K562 (cell line): Measurements from ENCODE around the gene KRTAP2-4. TPM values are rescaled to one million over a fixed set of nuclear protein-coding genes. Genes with fewer than 3 reads are reported as not detected.

Experiments
- ATAC-seq: fragments of 200-7000 bp; cut with Tn5 transposase; 3 replicates; pipeline ENCODE4 v1.9.1; 2020; ENCODE audit warnings: moderate library complexity
- BruUV-seq: library from RNA; stranded (reverse); fragments of 400-500 nt; replicated peaks from 2 replicates; lab custom pipeline; 2021; lab: Mats Ljungman, UMichigan
- CTCF ChIA-PET: fragments of 300-600 bp; formaldehyde crosslinking; extraction: SDS; loops from one replicate; lab custom pipeline; 2021; ENCODE audit warnings: low intra/inter-chr PET ratio; lab: Yijun Ruan, JAX
- POLR2A ChIA-PET: fragments of 300-600, 350-650 bp; sonication (Branson Sonifier 250); formaldehyde crosslinking; extraction: SDS; loops from one replicate; lab custom pipeline; 2021; ENCODE audit warnings: antibody characterized with exemption, inconsistent platforms; lab: Yijun Ruan, JAX
- DNase-seq, 4 experiments: peaks; one replicate each; pipeline versions ENCODE4 v3.0.0 to v3.0.0-alpha.2; 2011 to 2018; ENCODE audit warnings: low spot score in 3 of 4, mixed read lengths in 3 of 4; ENCODE audit errors: extremely low read depth in 1 of 4
- FAIRE-seq: peaks from 2 replicates; lab custom pipeline; 2011; peaks lifted over from hg19 to GRCh38; lab: Jason Lieb, UNC
- H2AFZ ChIP-seq: 2 replicates; pipeline ENCODE4 v1.6.0; 2011; ENCODE audit warnings: low read depth, low read length, control low read depth, inconsistent platforms
- H3K27ac ChIP-seq: fragments of 200-600 bp; 3 replicates; pipeline ENCODE4 v1.8.0; 2011; ENCODE audit warnings: low read depth, mild to moderate bottlenecking, control low read depth, inconsistent platforms, low read length, moderate library complexity, mixed read lengths; ENCODE audit errors: extremely low read depth
- H3K27me3 ChIP-seq, 2 experiments: fragments of 300-600 bp in 1 of 2; 2 replicates in 1 of 2; 3 replicates in 1 of 2; pipeline versions ENCODE4 v1.6.0 to v1.8.0; 2011; ENCODE audit warnings: inconsistent platforms in 2 of 2, low read length in 2 of 2, mild to moderate bottlenecking in 1 of 2, mixed read lengths in 1 of 2, moderate library complexity in 1 of 2; ENCODE audit not compliant: control insufficient read depth in 2 of 2, insufficient read depth in 2 of 2
- H3K36me3 ChIP-seq: fragments of 300-600 bp; 3 replicates; pipeline ENCODE4 v1.8.0; 2011; ENCODE audit warnings: mild to moderate bottlenecking, low read length, inconsistent platforms; ENCODE audit not compliant: control insufficient read depth, insufficient read depth
- H3K4me1 ChIP-seq, 2 experiments: fragments of 200-600 bp in 1 of 2; replicated peaks in 1 of 2; 2 replicates in 1 of 2; 3 replicates in 1 of 2; pipeline versions ENCODE4 v1.5.1 to v1.8.0; 2011; ENCODE audit warnings: inconsistent platforms in 2 of 2, low read length in 2 of 2, mild to moderate bottlenecking in 1 of 2, mixed read lengths in 1 of 2, moderate library complexity in 1 of 2; ENCODE audit not compliant: control insufficient read depth in 2 of 2, insufficient read depth in 2 of 2
- H3K4me2 ChIP-seq: 2 replicates; pipeline ENCODE4 v1.6.1; 2011; ENCODE audit warnings: low read length, control low read depth, inconsistent platforms, mixed read lengths; ENCODE audit not compliant: insufficient read depth
- H3K4me3 ChIP-seq: fragments of 200-600 bp; sonication (generic), shearing (Covaris generic); 2 replicates; pipeline ENCODE4 v1.5.1; 2016; ENCODE audit warnings: control low read depth, inconsistent platforms
- H3K79me2 ChIP-seq: fragments of 200-600 bp; 3 replicates; pipeline ENCODE4 v1.8.0; 2011; ENCODE audit warnings: low read length, inconsistent platforms; ENCODE audit not compliant: control insufficient read depth, insufficient read depth
- H3K9ac ChIP-seq, 2 experiments: 2 replicates each; pipeline versions ENCODE4 v1.6.0 to v1.6.1; 2011; ENCODE audit warnings: low read depth in 2 of 2, low read length in 2 of 2, control low read depth in 1 of 2, inconsistent platforms in 1 of 2, mild to moderate bottlenecking in 1 of 2, mixed read lengths in 1 of 2; ENCODE audit not compliant: insufficient read depth in 1 of 2
- H3K9me1 ChIP-seq: one replicate; pipeline ENCODE4 v1.6.0; 2011; ENCODE audit warnings: inconsistent platforms, mild to moderate bottlenecking, low read length, moderate library complexity; ENCODE audit not compliant: control insufficient read depth, insufficient read depth
- H3K9me3 ChIP-seq: replicated peaks from 2 replicates; pipeline ENCODE4 v1.5.1; 2011; ENCODE audit warnings: low read depth, low read length, inconsistent platforms; ENCODE audit not compliant: control insufficient read depth, insufficient read depth
- H4K20me1 ChIP-seq: replicated peaks from 2 replicates; pipeline ENCODE4 v1.6.1; 2011; ENCODE audit warnings: low read length, inconsistent platforms, mixed read lengths; ENCODE audit not compliant: control insufficient read depth, insufficient read depth
- EP400 ChIP-seq: fragments of 450-650 bp; IDR thresholded peaks from 2 replicates; pipeline ENCODE4 v1.6.1; 2017; ENCODE audit warnings: antibody characterized with exemption, mild to moderate bottlenecking, moderate library complexity
- FOSL1 ChIP-seq: fragments of 200-800 bp; sonication (Bioruptor generic); conservative IDR thresholded peaks from 2 replicates; pipeline ENCODE4 v1.6.1; 2016; ENCODE audit warnings: missing genetic modification characterization, missing compliant biosample characterization
- FOXM1 ChIP-seq, 2 experiments: fragments of 450-650 bp in 1 of 2; sonication (generic) in 1 of 2; formaldehyde crosslinking in 1 of 2; IDR thresholded peaks; 2 replicates each; pipeline versions ENCODE4 v1.6.1 to v1.9.0; 2017 to 2022; ENCODE audit warnings: low read depth in 2 of 2, mild to moderate bottlenecking in 2 of 2, missing genetic modification reagents in 1 of 2, moderate library complexity in 1 of 2
- GTF2F1 ChIP-seq: IDR thresholded peaks from 2 replicates; pipeline ENCODE4 v1.6.1; 2011; ENCODE audit warnings: low read depth, low read length, improper control_type of control experiment
- HDAC6 ChIP-seq: IDR thresholded peaks from 2 replicates; pipeline ENCODE4 v1.6.1; 2012; ENCODE audit warnings: low read depth, mild to moderate bottlenecking, control low read depth, inconsistent platforms, low read length, moderate library complexity
- PHF8 ChIP-seq: fragments of 200-600 bp; sonication (generic); IDR thresholded peaks from 2 replicates; pipeline ENCODE4 v1.6.1; 2012; ENCODE audit warnings: mixed run types, mild to moderate bottlenecking, inconsistent platforms, low read length, moderate library complexity, borderline replicate concordance
- RBBP5 ChIP-seq: fragments of 200-600 bp; sonication (generic); IDR thresholded peaks from 2 replicates; pipeline ENCODE4 v1.6.1; 2012; ENCODE audit warnings: borderline replicate concordance, mild to moderate bottlenecking, low read length, control low read depth, inconsistent platforms; ENCODE audit not compliant: insufficient read depth, poor library complexity, severe bottlenecking
- ZNF263 ChIP-seq: sonication (generic); formaldehyde crosslinking; IDR thresholded peaks from 2 replicates; pipeline ENCODE4 v1.8.0; 2022; ENCODE audit warnings: mild to moderate bottlenecking, missing genetic modification reagents, borderline replicate concordance
- ZNF766 ChIP-seq: fragments of 200-800 bp; sonication (Bioruptor generic); conservative IDR thresholded peaks from 2 replicates; pipeline ENCODE4 v1.6.1; 2016; ENCODE audit warnings: missing genetic modification characterization, missing compliant biosample characterization
- WGBS: fragments of 100-300 bp; shearing (Covaris generic); methylation state at CpG from one replicate; pipeline ENCODE4 v1.1.6; 2016; ENCODE audit warnings: low coverage, mixed read lengths; ENCODE audit not compliant: insufficient coverage; ENCODE audit errors: missing lambda C conversion rate; 5-methylcytosine and 5-hydroxymethylcytosine counted together
- in situ Hi-C: fragments of 300-500 bp; cut with MboI; formaldehyde crosslinking; loops from 4 replicates; pipeline ENCODE4 v1.15.0; 2018; ENCODE audit warnings: inconsistent platforms, mixed read lengths
- intact Hi-C: fragments of 100-400 bp; cut with micrococcal nuclease; formaldehyde crosslinking; loops from 2 replicates; pipeline ENCODE4 v1.14.2; 2022
- polyA plus RNA-seq, 8 experiments: library from polyadenylated mRNA; depleted of rRNA in 4 of 8; stranded (reverse) in 5 of 8; unstranded in 3 of 8; fragments of >200 nt; fragmentation: Nextera tagmentation in 2 of 8; fragmentation: Illumina TruSeq in 1 of 8; extraction: Ambion mirVana in 2 of 8; extraction: Trizol in 1 of 8; gene quantifications; 2 replicates each; pipeline versions ENCODE4 v1.2.1 to v1.2.3, GENCODE V29; 2011 to 2014; ENCODE audit warnings: inconsistent platforms in 1 of 8, missing spikeins in 1 of 8
- total RNA-seq, 7 experiments: library from RNA; depleted of rRNA in 6 of 7; stranded (reverse); fragments of >200 nt in 6 of 7; fragmentation: Illumina TruSeq in 2 of 7; extraction: Trizol in 2 of 7; gene quantifications; 2 replicates each; pipeline versions ENCODE4 v1.2.1 to v1.2.3, GENCODE V29; 2011 to 2021; ENCODE audit warnings: low replicate concordance in 1 of 7
- TF ChIP-seq, protein P1 (sequence below), 2 experiments: fragments of 250-450 bp in 1 of 2; fragments of 450-650 bp in 1 of 2; sonication (Bioruptor Pico) in 1 of 2; IDR thresholded peaks; 2 replicates each; pipeline versions ENCODE4 v1.6.1 to v1.8.0; 2016 to 2021; ENCODE audit warnings: mild to moderate bottlenecking in 2 of 2, moderate library complexity in 2 of 2, missing compliant biosample characterization in 1 of 2, missing genetic modification characterization in 1 of 2
- TF ChIP-seq, protein P2 (sequence below), 2 experiments: fragments of 150-350 bp in 1 of 2; IDR thresholded peaks; 2 replicates each; pipeline ENCODE4 v1.6.1; 2012 to 2016; ENCODE audit warnings: low read depth in 2 of 2, low read length in 2 of 2, mild to moderate bottlenecking in 1 of 2, moderate library complexity in 1 of 2
- TF ChIP-seq, protein P3 (sequence below): fragments of 250-450 bp; sonication (Bioruptor Pico); IDR thresholded peaks from 2 replicates; pipeline ENCODE4 v1.8.0; 2022; ENCODE audit warnings: moderate library complexity, mild to moderate bottlenecking, inconsistent platforms

Gene KRTAP2-4
- total and polyA plus RNA-seq, 9 of the 15 experiments (the other 6 are each of a cell fraction or from before 2014, with no cell fraction given): not detected

DNA sequence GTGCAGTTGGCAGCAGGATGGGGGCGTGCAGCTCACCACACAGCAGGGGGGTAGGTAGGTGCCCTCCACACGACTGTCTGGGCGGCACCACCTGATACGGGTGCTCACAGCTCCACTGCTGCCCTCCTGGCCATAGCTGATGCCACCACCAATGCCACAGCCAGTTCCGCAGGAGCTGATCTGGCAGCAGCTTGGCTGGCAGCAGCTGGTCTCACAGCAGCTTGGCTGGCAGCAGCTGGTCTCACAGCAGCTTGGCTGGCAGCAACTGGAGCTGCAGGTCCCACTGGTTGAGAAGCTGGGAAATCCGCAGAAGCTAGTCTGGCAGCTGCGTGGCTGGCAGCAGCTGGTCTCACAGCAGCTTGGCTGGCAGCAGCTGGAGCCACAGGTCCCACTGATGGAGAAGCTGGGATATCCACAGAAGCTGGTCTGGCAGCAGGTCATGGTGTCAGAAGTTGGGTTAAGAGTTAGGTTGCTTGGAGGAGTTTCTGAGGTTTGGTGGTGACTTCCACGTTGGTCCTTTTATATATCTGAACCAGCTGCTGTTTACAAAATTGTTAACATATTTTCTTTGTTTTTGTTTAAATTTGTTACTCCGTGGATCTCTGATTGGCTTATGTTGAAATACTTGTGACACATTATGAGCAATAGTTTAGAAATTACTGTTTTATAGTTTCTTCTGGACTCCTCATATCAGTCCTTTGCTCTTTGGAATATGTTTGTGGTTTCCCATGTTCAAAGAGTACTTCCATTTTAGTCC lies 38.8 kb downstream of the KRTAP2-4 start, which contains the start of gene KRTAP1-5:
TSS of gene KRTAP1-5 (minus strand) at position 494 of the 757 bp plus-strand sequence. CDS start at position 441, 53 bp downstream.
- BruUV-seq: no TSS peak
- H3K79me2 ChIP-seq: no peaks in the 10 kb centered on the region
- H3K9me3 ChIP-seq: no peaks in the 10 kb centered on the region
- intact Hi-C loops (no loop called here), in situ Hi-C loops (no loop called here)
- peaks cover 0 to 15% of the 10 kb centered on the region in 2 experiments; a peak in 2 of 5 replicates for H3K27me3 ChIP-seq
- no peak within 1 kb of the TSS for H3K4me3 ChIP-seq
- H3K4me2 ChIP-seq: no peak within 1 kb of the TSS
- POLR2A ChIA-PET: no interaction called here
- WGBS: 0% methylated on average over 8 of the region's 9 CpGs
- CTCF ChIA-PET: no interaction called here
- H4K20me1 ChIP-seq: no peaks in the 10 kb centered on the region
- H3K27ac ChIP-seq: no peak within 1 kb of the TSS
- ATAC-seq (no peak), FAIRE-seq (no peak), DNase-seq (no peak)
- H3K36me3 ChIP-seq: no peaks in the 10 kb centered on the region
- TF ChIP-seq FOXM1 (IDR thresholded peaks at IDR 0.05; ENCODE audit: low read depth): no peak
- no peak for TF ChIP-seq FOXM1 (CRISPR knock-in tag; IDR thresholded peaks at IDR 0.05; ENCODE audit: low read depth)
- no peak for TF ChIP-seq RBBP5
- TF ChIP-seq ZNF263 (CRISPR knock-in tag): no peak
- TF ChIP-seq PHF8: no peak
- TF ChIP-seq, protein P1, sequence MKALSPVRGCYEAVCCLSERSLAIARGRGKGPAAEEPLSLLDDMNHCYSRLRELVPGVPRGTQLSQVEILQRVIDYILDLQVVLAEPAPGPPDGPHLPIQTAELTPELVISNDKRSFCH (CRISPR knock-in tag; IDR thresholded peaks at IDR 0.05): no peak
- TF ChIP-seq, protein P1 (tag; IDR thresholded peaks at IDR 0.05): no peak
- TF ChIP-seq, protein P2, sequence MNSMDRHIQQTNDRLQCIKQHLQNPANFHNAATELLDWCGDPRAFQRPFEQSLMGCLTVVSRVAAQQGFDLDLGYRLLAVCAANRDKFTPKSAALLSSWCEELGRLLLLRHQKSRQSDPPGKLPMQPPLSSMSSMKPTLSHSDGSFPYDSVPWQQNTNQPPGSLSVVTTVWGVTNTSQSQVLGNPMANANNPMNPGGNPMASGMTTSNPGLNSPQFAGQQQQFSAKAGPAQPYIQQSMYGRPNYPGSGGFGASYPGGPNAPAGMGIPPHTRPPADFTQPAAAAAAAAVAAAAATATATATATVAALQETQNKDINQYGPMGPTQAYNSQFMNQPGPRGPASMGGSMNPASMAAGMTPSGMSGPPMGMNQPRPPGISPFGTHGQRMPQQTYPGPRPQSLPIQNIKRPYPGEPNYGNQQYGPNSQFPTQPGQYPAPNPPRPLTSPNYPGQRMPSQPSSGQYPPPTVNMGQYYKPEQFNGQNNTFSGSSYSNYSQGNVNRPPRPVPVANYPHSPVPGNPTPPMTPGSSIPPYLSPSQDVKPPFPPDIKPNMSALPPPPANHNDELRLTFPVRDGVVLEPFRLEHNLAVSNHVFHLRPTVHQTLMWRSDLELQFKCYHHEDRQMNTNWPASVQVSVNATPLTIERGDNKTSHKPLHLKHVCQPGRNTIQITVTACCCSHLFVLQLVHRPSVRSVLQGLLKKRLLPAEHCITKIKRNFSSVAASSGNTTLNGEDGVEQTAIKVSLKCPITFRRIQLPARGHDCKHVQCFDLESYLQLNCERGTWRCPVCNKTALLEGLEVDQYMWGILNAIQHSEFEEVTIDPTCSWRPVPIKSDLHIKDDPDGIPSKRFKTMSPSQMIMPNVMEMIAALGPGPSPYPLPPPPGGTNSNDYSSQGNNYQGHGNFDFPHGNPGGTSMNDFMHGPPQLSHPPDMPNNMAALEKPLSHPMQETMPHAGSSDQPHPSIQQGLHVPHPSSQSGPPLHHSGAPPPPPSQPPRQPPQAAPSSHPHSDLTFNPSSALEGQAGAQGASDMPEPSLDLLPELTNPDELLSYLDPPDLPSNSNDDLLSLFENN (IDR thresholded peaks at IDR 0.05; ENCODE audit: low read depth in 2 of 2, low read length in 2 of 2): no peak
- no peak for TF ChIP-seq EP400
- TF ChIP-seq, protein P3, sequence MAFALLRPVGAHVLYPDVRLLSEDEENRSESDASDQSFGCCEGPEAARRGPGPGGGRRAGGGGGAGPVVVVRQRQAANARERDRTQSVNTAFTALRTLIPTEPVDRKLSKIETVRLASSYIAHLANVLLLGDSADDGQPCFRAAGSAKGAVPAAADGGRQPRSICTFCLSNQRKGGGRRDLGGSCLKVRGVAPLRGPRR (CRISPR knock-in tag): no peak
- TF ChIP-seq GTF2F1: no peak
- no peak for TF ChIP-seq HDAC6
- TF ChIP-seq FOSL1 (tag): no peak
- no peak for TF ChIP-seq ZNF766 (CRISPR knock-in tag)
- peaks cover 0 to 4% of the 10 kb centered on the region in 2 experiments; a peak in 1 of 5 replicates for H3K4me1 ChIP-seq
- no peak within 1 kb of the TSS for H2AFZ ChIP-seq
- H3K9me1 ChIP-seq: no peaks in the 10 kb centered on the region
- H3K9ac ChIP-seq: no peak within 1 kb of the TSS
